IMR-90 (cell line): ENCODE data around the gene CIAO2A. TPM values are rescaled to one million over a fixed set of nuclear protein-coding genes. Genes with fewer than 3 reads are reported as not detected.

ENCODE experiments used
- ATAC-seq: fragments of 200-7000 bp; cut with Tn5 transposase; 2 replicates; pipeline ENCODE4 v1.9.1; 2020; ENCODE audit warnings: low read depth, mild to moderate bottlenecking, moderate library complexity
- Bru-seq: library from RNA; stranded (reverse); fragments of 400-500 nt; gene quantifications from one replicate; lab custom pipeline; 2021; lab: Mats Ljungman, UMichigan
- BruChase-seq, 2 experiments: library from RNA; stranded (reverse); fragments of 400-500 nt; gene quantifications; one replicate each; lab custom pipeline; 2021; lab: Mats Ljungman, UMichigan
- BruUV-seq: library from RNA; stranded (reverse); fragments of 400-500 nt; replicated peaks from 2 replicates; lab custom pipeline; 2021; lab: Mats Ljungman, UMichigan
- CTCF ChIA-PET: fragments of 300-600 bp; formaldehyde crosslinking; extraction: SDS; loops from one replicate; lab custom pipeline; 2021; ENCODE audit warnings: antibody characterized with exemption; lab: Yijun Ruan, JAX
- POLR2A ChIA-PET: fragments of 300-600 bp; sonication (Branson Sonifier 250); formaldehyde crosslinking; loops from one replicate; lab custom pipeline; 2022; ENCODE audit warnings: antibody characterized with exemption; ENCODE audit not compliant: unreplicated experiment; lab: Charles Lee
- DNase-seq: peaks from one replicate; pipeline ENCODE4 v3.0.0; 2013
- H2AFZ ChIP-seq: replicated peaks from 2 replicates; pipeline ENCODE3; 2013; ENCODE audit warnings: low read length, mild to moderate bottlenecking; ENCODE audit not compliant: poor library complexity
- H2AK5ac ChIP-seq: 2 replicates; pipeline ENCODE4 v1.6.1; 2013; ENCODE audit warnings: low read depth, low read length, inconsistent platforms
- H2AK9ac ChIP-seq: replicated peaks from 2 replicates; pipeline ENCODE3; 2013; ENCODE audit warnings: mild to moderate bottlenecking, low read depth, low read length, moderate library complexity; ENCODE audit not compliant: poor library complexity
- H2BK120ac ChIP-seq: 2 replicates; pipeline ENCODE4 v1.6.1; 2013; ENCODE audit warnings: low read depth, low read length, inconsistent platforms
- H2BK15ac ChIP-seq: 3 replicates; pipeline ENCODE4 v1.6.1; 2013; ENCODE audit warnings: low read depth, low read length, inconsistent platforms
- H2BK20ac ChIP-seq: 2 replicates; pipeline ENCODE4 v1.6.1; 2013; ENCODE audit warnings: low read depth, mild to moderate bottlenecking, inconsistent platforms, low read length, moderate library complexity
- H2BK5ac ChIP-seq: 2 replicates; pipeline ENCODE4 v1.6.1; 2013; ENCODE audit warnings: mild to moderate bottlenecking, low read depth, low read length, inconsistent platforms; ENCODE audit not compliant: poor library complexity, severe bottlenecking
- H3K14ac ChIP-seq: replicated peaks from 2 replicates; pipeline ENCODE4 v1.6.1; 2013; ENCODE audit warnings: low read depth, low read length, inconsistent platforms
- H3K18ac ChIP-seq: 2 replicates; pipeline ENCODE4 v1.6.1; 2013; ENCODE audit warnings: low read depth, low read length, control low read depth
- H3K23ac ChIP-seq: 2 replicates; pipeline ENCODE4 v1.6.1; 2013; ENCODE audit warnings: low read depth, low read length, inconsistent platforms
- H3K27ac ChIP-seq: 2 replicates; pipeline ENCODE4 v1.5.1; 2013; ENCODE audit warnings: mild to moderate bottlenecking, control low read depth, low read length; ENCODE audit not compliant: insufficient read depth
- H3K27me3 ChIP-seq: 2 replicates; pipeline ENCODE4 v1.6.1; 2013; ENCODE audit warnings: low read length; ENCODE audit not compliant: control insufficient read depth, insufficient read depth
- H3K36me3 ChIP-seq: 2 replicates; pipeline ENCODE4 v1.6.1; 2013; ENCODE audit warnings: low read length, mixed read lengths; ENCODE audit not compliant: control insufficient read depth, insufficient read depth
- H3K4ac ChIP-seq: 2 replicates; pipeline ENCODE4 v1.6.1; 2013; ENCODE audit warnings: low read depth, low read length, inconsistent platforms
- H3K4me1 ChIP-seq: 2 replicates; pipeline ENCODE4 v1.6.1; 2013; ENCODE audit warnings: low read length, mixed read lengths; ENCODE audit not compliant: control insufficient read depth, insufficient read depth
- H3K4me2 ChIP-seq: 2 replicates; pipeline ENCODE4 v1.6.1; 2013; ENCODE audit warnings: low read depth, mild to moderate bottlenecking, control low read depth, low read length, moderate library complexity
- H3K4me3 ChIP-seq: 2 replicates; pipeline ENCODE4 v1.5.1; 2013; ENCODE audit warnings: low read depth, mild to moderate bottlenecking, control low read depth, low read length, moderate library complexity; ENCODE audit not compliant: insufficient read depth
- H3K56ac ChIP-seq: 2 replicates; pipeline ENCODE4 v1.6.1; 2013; ENCODE audit warnings: low read length, inconsistent platforms; ENCODE audit not compliant: insufficient read depth; ENCODE audit errors: extremely low read depth
- H3K79me1 ChIP-seq, 2 experiments: 2 replicates each; pipeline ENCODE4 v1.6.1; 2013; ENCODE audit warnings: low read length in 2 of 2, inconsistent platforms in 1 of 2, low read depth in 1 of 2
- H3K9ac ChIP-seq: 2 replicates; pipeline ENCODE4 v1.6.1; 2013; ENCODE audit warnings: low read depth, low read length, control low read depth
- H3K9me1 ChIP-seq: 2 replicates; pipeline ENCODE4 v1.6.1; 2013; ENCODE audit warnings: low read length, inconsistent platforms; ENCODE audit not compliant: insufficient read depth
- H3K9me3 ChIP-seq: 2 replicates; pipeline ENCODE4 v1.6.1; 2013; ENCODE audit warnings: low read length; ENCODE audit not compliant: control insufficient read depth, insufficient read depth
- H4K20me1 ChIP-seq: 2 replicates; pipeline ENCODE4 v1.6.1; 2013; ENCODE audit warnings: low read length, inconsistent platforms; ENCODE audit not compliant: insufficient read depth
- H4K5ac ChIP-seq: 2 replicates; pipeline ENCODE4 v1.6.1; 2013; ENCODE audit warnings: mild to moderate bottlenecking, low read depth, low read length, control low read depth
- H4K8ac ChIP-seq, 2 experiments: 2 replicates each; pipeline ENCODE4 v1.6.1; 2013; ENCODE audit warnings: low read depth in 2 of 2, low read length in 2 of 2, control low read depth in 1 of 2, inconsistent platforms in 1 of 2
- H4K91ac ChIP-seq: 2 replicates; pipeline ENCODE4 v1.6.1; 2013; ENCODE audit warnings: low read depth, low read length, inconsistent platforms; ENCODE audit not compliant: insufficient read depth
- BHLHE40 ChIP-seq: fragments of 150-350 bp; IDR thresholded peaks from 2 replicates; pipeline ENCODE4 v1.6.1; 2016; ENCODE audit warnings: mild to moderate bottlenecking, low read depth, low read length
- CTCF ChIP-seq: conservative IDR thresholded peaks from 2 replicates; pipeline ENCODE4 v1.5.1; 2012; ENCODE audit warnings: mild to moderate bottlenecking, low read depth, low read length, improper control_type of control experiment
- FOS ChIP-seq: fragments of 150-350 bp; IDR thresholded peaks from 2 replicates; pipeline ENCODE4 v1.6.1; 2016; ENCODE audit warnings: low read depth, low read length
- MAFK ChIP-seq: IDR thresholded peaks from 2 replicates; pipeline ENCODE4 v1.6.1; 2012; ENCODE audit warnings: low read depth, low read length, improper control_type of control experiment
- MXI1 ChIP-seq: IDR thresholded peaks from 2 replicates; pipeline ENCODE4 v1.6.1; 2012; ENCODE audit warnings: low read depth, mild to moderate bottlenecking, low read length, moderate library complexity, borderline replicate concordance
- NFE2L2 ChIP-seq: fragments of 150-350 bp; IDR thresholded peaks from 2 replicates; pipeline ENCODE4 v1.6.1; 2016; ENCODE audit warnings: low read depth, mild to moderate bottlenecking, low read length
- RAD21 ChIP-seq: IDR thresholded peaks from 2 replicates; pipeline ENCODE4 v1.6.1; 2012; ENCODE audit warnings: low read length, improper control_type of control experiment
- RCOR1 ChIP-seq: IDR thresholded peaks from 2 replicates; pipeline ENCODE4 v1.6.1; 2012; ENCODE audit warnings: mild to moderate bottlenecking, low read length, improper control_type of control experiment; ENCODE audit not compliant: insufficient replicate concordance
- RFX5 ChIP-seq: IDR thresholded peaks from 2 replicates; pipeline ENCODE4 v1.8.0; 2012; ENCODE audit warnings: low read depth, mild to moderate bottlenecking, low read length, moderate library complexity
- SMC3 ChIP-seq: fragments of 150-350 bp; IDR thresholded peaks from 2 replicates; pipeline ENCODE4 v1.6.1; 2016; ENCODE audit warnings: low read depth, mild to moderate bottlenecking, antibody characterized with exemption, low read length, moderate library complexity
- USF2 ChIP-seq: fragments of 150-350 bp; IDR thresholded peaks from 2 replicates; pipeline ENCODE4 v1.6.1; 2017; ENCODE audit warnings: mild to moderate bottlenecking, antibody characterized with exemption, low read length, low read depth
- WGBS, 2 experiments: methylation state at CpG; one replicate each; pipeline versions ENCODE4 v1.1.5 to v1.1.7; 2013; ENCODE audit warnings: missing lambda C conversion rate in 2 of 2; ENCODE audit not compliant: insufficient read length in 1 of 2; ENCODE audit errors: extremely low coverage in 2 of 2; 5-methylcytosine and 5-hydroxymethylcytosine counted together
- dilution Hi-C: fragments of 300-500 bp; cut with HindIII; formaldehyde crosslinking; loops from one replicate; pipeline ENCODE4 v1.14.3; 2018; ENCODE audit warnings: low sequenced_read_pairs; ENCODE audit not compliant: unreplicated experiment
- in situ Hi-C: fragments of 300-500 bp; cut with MboI; formaldehyde crosslinking; loops from 3 replicates; pipeline ENCODE4 v1.14.3; 2019; ENCODE audit warnings: low sequenced_read_pairs, inconsistent platforms, mixed read lengths
- intact Hi-C: fragments of 100-400 bp; cut with micrococcal nuclease; formaldehyde crosslinking; loops from 2 replicates; pipeline ENCODE4 v1.10.0; 2022
- long read RNA-seq: library from polyadenylated mRNA; unstranded; transcript quantifications from one replicate; pipeline ENCODE4 v2.0.0, GENCODE V29; 2021; ENCODE audit not compliant: unreplicated experiment
- polyA plus RNA-seq, 3 experiments: library from polyadenylated mRNA; depleted of rRNA; stranded (reverse); fragments of >200 nt; gene quantifications; 2 replicates each; pipeline ENCODE4 v1.2.3, GENCODE V29; 2012; ENCODE audit warnings: low replicate concordance in 1 of 3
- total RNA-seq: library from RNA; depleted of rRNA; stranded (reverse); fragments of >200 nt; gene quantifications from 2 replicates; pipeline ENCODE4 v1.2.3, GENCODE V29; 2012; rRNA removed

The CIAO2A gene
- 36.7 and 69.4 TPM in 2 replicates for total RNA-seq
- 34.6 and 38.3 TPM in 2 replicates for polyA plus RNA-seq (2012; rRNA removed)
- polyA plus RNA-seq (2012; cell fraction: cytosol; rRNA removed) = 24.0 and 32.7 TPM in 2 replicates
- 5.0 and 13.8 TPM in 2 replicates for polyA plus RNA-seq (2012; cell fraction: nucleus; rRNA removed; ENCODE audit: low replicate concordance)
- percentile 59 among the genes with signal in this experiment for Bru-seq, nascent RNA
- BruChase-seq, experiment 1, labeled RNA remaining after a 6-hour chase = percentile 72 among the genes with signal in this experiment
- BruChase-seq, experiment 2, labeled RNA remaining after a 2-hour chase = percentile 64 among the genes with signal in this experiment
- long read RNA-seq, transcript CIAO2A-201 (5 exons, 1,105 nt) = major isoform, 24 of 28 reads
- long read RNA-seq, partial matches to known transcripts = 0 of 28 reads
- long read RNA-seq, other reads (novel, unspliced or antisense) = 1 of 28 reads

GRCh38 chr15:64093627-64094417 lies at the start of gene CIAO2A:
Gene CIAO2A, minus strand, starts transcription at chr15:64093838. Its CDS starts 70 bp downstream, at chr15:64093768.
- peak within 1 kb of the TSS; percentile 92 for H3K4me2 ChIP-seq
- dilution Hi-C loops = no loop called here
- 2% methylated on average over 15 of the region's 41 CpGs; no CpG with 5 or more reads in 1 of the 2 experiments for WGBS, 2 experiments
- no TSS peak for BruUV-seq
- peak within 1 kb of the TSS; percentile 79 for H3K9ac ChIP-seq
- POLR2A ChIA-PET = interaction anchor here (0.5 to 1.0 kb wide), 3 partner anchors 18 to 218 kb away, joined by 3 to 11 read pairs (median 3); no protein-coding TSS in a partner anchor
- H2AFZ ChIP-seq = peak within 1 kb of the TSS; percentile 95
- H4K20me1 ChIP-seq = peaks cover 26% of the 10 kb centered on the region; the same call in 1 of the 2 replicates
- H3K14ac ChIP-seq = peak within 1 kb of the TSS; percentile 97
- peak within 1 kb of the TSS; percentile 83 to 99 for H4K8ac ChIP-seq
- H3K4me1 ChIP-seq = 0 out of 2 replicates have a peak, but pooled peaks cover 1% of the 10 kb centered on the region
- H3K4me3 ChIP-seq = peak within 1 kb of the TSS; percentile 71
- in situ Hi-C loops = no loop called here
- H2AK9ac ChIP-seq = peak within 1 kb of the TSS; percentile 93
- ATAC-seq (peak; percentile 78), DNase-seq (peak; percentile 98)
- intact Hi-C loops = no loop called here
- peaks cover 19 to 72% of the 10 kb centered on the region in 2 experiments; a peak in 3 of 4 replicates for H3K79me1 ChIP-seq
- peak within 1 kb of the TSS; percentile 68 for H2AK5ac ChIP-seq
- no peaks in the 10 kb centered on the region for H3K9me3 ChIP-seq
- H3K36me3 ChIP-seq = no peaks in the 10 kb centered on the region
- H3K23ac ChIP-seq = peak within 1 kb of the TSS; percentile 87
- H3K18ac ChIP-seq = peak within 1 kb of the TSS; percentile 89
- H2BK20ac ChIP-seq = peak within 1 kb of the TSS; percentile 82
- H2BK120ac ChIP-seq = peak within 1 kb of the TSS; percentile 90
- peak within 1 kb of the TSS; percentile 97 for H2BK15ac ChIP-seq
- H3K27me3 ChIP-seq = no peaks in the 10 kb centered on the region
- peak within 1 kb of the TSS; percentile 90 for H4K91ac ChIP-seq
- H3K27ac ChIP-seq = peak within 1 kb of the TSS; percentile 85
- H3K56ac ChIP-seq = peak within 1 kb of the TSS; percentile 96
- H3K4ac ChIP-seq = peak within 1 kb of the TSS; percentile 93
- H3K9me1 ChIP-seq = peaks cover 2% of the 10 kb centered on the region; the same call in 1 of the 2 replicates
- peak within 1 kb of the TSS; percentile 93 for H4K5ac ChIP-seq
- peak within 1 kb of the TSS; percentile 94 for H2BK5ac ChIP-seq
- CTCF ChIA-PET = interaction anchor here (0.5 to 1.2 kb wide), 5 partner anchors 10 to 603 kb away, joined by 3 to 4 read pairs (median 3); partner anchors contain the start of gene PPIB
- TF ChIP-seq RAD21 = no peak
- TF ChIP-seq RFX5 = no peak
- peak; percentile 53; the same call in 1 of the 2 replicates for TF ChIP-seq MXI1
- TF ChIP-seq RCOR1 = no peak
- peak; percentile 78 for TF ChIP-seq MAFK
- no peak for TF ChIP-seq CTCF
- TF ChIP-seq USF2 = peak; percentile 11; the same call in 1 of the 2 replicates
- TF ChIP-seq BHLHE40 = no peak
- TF ChIP-seq NFE2L2 = no peak
- 0 out of 2 replicates have a peak, but pooled peaks have one; percentile 25 for TF ChIP-seq FOS
- TF ChIP-seq SMC3 = no peak
